ENCODE results near the gene AKR1B1.

The AKR1B1 gene

GRCh38 chr7:134428942-134429341, 30.0 kb downstream of the AKR1B1 start:
- Histone ChIP-seq H4K20me1 (ENCODE audit: insufficient read depth) (no peaks in the 10 kb centered on the region), H3K4me3 (IDR thresholded peaks at IDR 0.05; ENCODE audit: insufficient read depth, low read depth, low read length) (no peak overlapping the region), H3K27ac (no peak overlapping the region), H3K79me2 (ENCODE audit: insufficient read depth, low read depth) (no peaks in the 10 kb centered on the region), H3K4me2 (no peak overlapping the region), H3K4me1 (ENCODE audit: low read depth, poor library complexity, severe bottlenecking) (peaks cover 10% of the 10 kb centered on the region), H3K27me3 (ENCODE audit: insufficient read depth, low read depth) (no peaks in the 10 kb centered on the region), H3K36me3 (ENCODE audit: insufficient read depth) (no peaks in the 10 kb centered on the region), H2AFZ (ENCODE audit: low read depth) (no peak overlapping the region), H3K9ac (no peak overlapping the region)
- TF ChIP-seq, protein P1, sequence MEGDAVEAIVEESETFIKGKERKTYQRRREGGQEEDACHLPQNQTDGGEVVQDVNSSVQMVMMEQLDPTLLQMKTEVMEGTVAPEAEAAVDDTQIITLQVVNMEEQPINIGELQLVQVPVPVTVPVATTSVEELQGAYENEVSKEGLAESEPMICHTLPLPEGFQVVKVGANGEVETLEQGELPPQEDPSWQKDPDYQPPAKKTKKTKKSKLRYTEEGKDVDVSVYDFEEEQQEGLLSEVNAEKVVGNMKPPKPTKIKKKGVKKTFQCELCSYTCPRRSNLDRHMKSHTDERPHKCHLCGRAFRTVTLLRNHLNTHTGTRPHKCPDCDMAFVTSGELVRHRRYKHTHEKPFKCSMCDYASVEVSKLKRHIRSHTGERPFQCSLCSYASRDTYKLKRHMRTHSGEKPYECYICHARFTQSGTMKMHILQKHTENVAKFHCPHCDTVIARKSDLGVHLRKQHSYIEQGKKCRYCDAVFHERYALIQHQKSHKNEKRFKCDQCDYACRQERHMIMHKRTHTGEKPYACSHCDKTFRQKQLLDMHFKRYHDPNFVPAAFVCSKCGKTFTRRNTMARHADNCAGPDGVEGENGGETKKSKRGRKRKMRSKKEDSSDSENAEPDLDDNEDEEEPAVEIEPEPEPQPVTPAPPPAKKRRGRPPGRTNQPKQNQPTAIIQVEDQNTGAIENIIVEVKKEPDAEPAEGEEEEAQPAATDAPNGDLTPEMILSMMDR (conservative IDR thresholded peaks at IDR 0.05; ENCODE audit: low read depth, low read length) = no peak

DNA sequence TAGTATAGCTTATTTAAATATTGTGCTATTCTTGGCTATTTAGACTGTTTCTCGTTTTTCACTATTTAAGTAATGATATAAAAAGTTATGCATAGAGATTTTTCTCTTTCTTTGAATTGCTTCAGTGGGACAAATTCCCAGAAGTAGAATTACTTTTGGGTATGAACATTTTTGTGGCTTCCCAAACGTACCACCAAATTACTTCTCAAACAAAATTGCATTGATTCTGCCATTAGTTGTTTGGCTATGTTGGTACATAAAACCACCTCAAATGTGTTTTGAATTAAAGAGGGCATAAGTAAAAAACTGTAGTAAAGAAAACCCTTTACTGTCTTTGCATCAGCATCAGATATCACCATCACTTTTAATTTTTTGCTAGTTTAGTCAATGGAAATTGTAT, 31.0 kb downstream of the AKR1B1 start:
- Histone ChIP-seq H2AFZ (ENCODE audit: low read depth) (no peak overlapping the region), H3K4me1 (ENCODE audit: low read depth, poor library complexity, severe bottlenecking) (peaks cover 7% of the 10 kb centered on the region), H3K4me2 (no peak overlapping the region), H3K36me3 (ENCODE audit: insufficient read depth) (no peaks in the 10 kb centered on the region), H3K9ac (no peak overlapping the region), H3K27me3 (ENCODE audit: insufficient read depth, low read depth) (no peaks in the 10 kb centered on the region), H3K27ac (no peak overlapping the region), H3K4me3 (IDR thresholded peaks at IDR 0.05; ENCODE audit: insufficient read depth, low read depth, low read length) (no peak overlapping the region), H3K79me2 (ENCODE audit: insufficient read depth, low read depth) (no peaks in the 10 kb centered on the region), H4K20me1 (ENCODE audit: insufficient read depth) (no peaks in the 10 kb centered on the region)
- TF ChIP-seq, protein P1 (conservative IDR thresholded peaks at IDR 0.05; ENCODE audit: low read depth, low read length) = no peak

DNA sequence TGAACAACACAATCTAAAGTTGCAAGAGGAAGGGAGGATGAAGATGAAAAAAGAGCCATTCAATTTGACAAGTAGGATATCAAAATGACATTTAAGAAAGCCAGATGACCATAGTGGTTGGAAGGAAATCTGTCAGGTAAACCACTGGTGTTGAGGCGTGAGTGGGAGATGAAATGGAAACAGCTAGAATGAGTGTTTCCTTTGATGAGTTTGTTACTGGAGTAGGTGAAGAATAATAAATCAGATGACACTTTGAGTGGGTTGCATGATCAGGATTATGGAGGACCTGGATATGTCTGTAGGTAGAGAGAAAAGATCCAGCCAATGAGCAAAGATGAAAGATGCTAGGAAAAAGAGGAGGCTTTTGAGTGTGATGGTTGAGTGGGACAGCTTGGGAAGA, 33.1 kb downstream of the AKR1B1 start:
- Histone ChIP-seq H3K9ac (no peak overlapping the region), H3K27me3 (ENCODE audit: insufficient read depth, low read depth) (no peaks in the 10 kb centered on the region), H3K36me3 (ENCODE audit: insufficient read depth) (no peaks in the 10 kb centered on the region), H2AFZ (ENCODE audit: low read depth) (no peak overlapping the region), H3K4me2 (no peak overlapping the region), H3K4me3 (IDR thresholded peaks at IDR 0.05; ENCODE audit: insufficient read depth, low read depth, low read length) (no peak overlapping the region), H3K79me2 (ENCODE audit: insufficient read depth, low read depth) (no peaks in the 10 kb centered on the region), H3K4me1 (ENCODE audit: low read depth, poor library complexity, severe bottlenecking) (no peaks in the 10 kb centered on the region), H4K20me1 (ENCODE audit: insufficient read depth) (no peaks in the 10 kb centered on the region), H3K27ac (no peak overlapping the region)
- TF ChIP-seq, protein P1 (conservative IDR thresholded peaks at IDR 0.05; ENCODE audit: low read depth, low read length) = no peak

DNA sequence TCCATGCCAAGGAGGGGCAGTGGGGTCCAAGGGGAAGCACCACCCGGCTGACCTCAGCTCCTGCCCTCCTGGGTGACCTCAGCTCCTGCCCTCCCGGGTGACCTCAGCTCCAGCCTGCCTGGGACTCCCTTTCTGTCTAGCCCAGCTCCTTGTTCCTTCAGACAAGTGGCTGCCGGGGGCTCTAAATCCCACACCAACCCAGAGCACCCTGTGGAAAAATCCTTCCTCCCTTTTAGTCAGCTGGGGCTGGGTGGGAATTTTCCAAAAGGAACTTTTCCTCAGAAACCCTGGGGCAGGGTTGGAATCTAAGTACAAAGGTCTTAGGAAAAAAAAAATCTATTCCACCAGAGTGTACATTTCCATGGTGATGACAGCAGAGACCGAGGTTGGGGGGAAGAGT, 36.3 kb downstream of the AKR1B1 start:
- TF ChIP-seq, protein P1 (conservative IDR thresholded peaks at IDR 0.05; ENCODE audit: low read depth, low read length) = no peak
- Histone ChIP-seq H3K4me1 (ENCODE audit: low read depth, poor library complexity, severe bottlenecking) (peaks cover 5% of the 10 kb centered on the region), H4K20me1 (ENCODE audit: insufficient read depth) (no peaks in the 10 kb centered on the region), H3K4me2 (no peak overlapping the region), H3K79me2 (ENCODE audit: insufficient read depth, low read depth) (no peaks in the 10 kb centered on the region), H3K27ac (no peak overlapping the region), H3K27me3 (ENCODE audit: insufficient read depth, low read depth) (no peaks in the 10 kb centered on the region), H3K4me3 (IDR thresholded peaks at IDR 0.05; ENCODE audit: insufficient read depth, low read depth, low read length) (no peak overlapping the region), H2AFZ (ENCODE audit: low read depth) (no peak overlapping the region), H3K9ac (no peak overlapping the region), H3K36me3 (ENCODE audit: insufficient read depth) (no peaks in the 10 kb centered on the region)
